Vagina (tissue), 2 donors: ENCODE results near the gene MDFI. TPM values are rescaled to one million over a fixed set of nuclear protein-coding genes. Genes with fewer than 3 reads are reported as not detected.

Source experiments
- DNase-seq, 2 donors: peaks; one replicate each; pipeline ENCODE4 v3.0.0-alpha.2; 2017; ENCODE audit errors: extremely low spot score in 2 of 2
- H3K27ac ChIP-seq: fragments of 200-600 bp; sonication (generic); one replicate; pipeline ENCODE4 v1.5.1; 2019
- H3K27me3 ChIP-seq: fragments of 200-600 bp; sonication (generic); one replicate; pipeline ENCODE4 v1.5.1; 2019
- H3K36me3 ChIP-seq, 2 donors: fragments of 200-600 bp; sonication (generic); one replicate each; pipeline ENCODE4 v1.5.1; 2017 to 2019
- H3K4me1 ChIP-seq: fragments of 200-600 bp; sonication (generic); one replicate; pipeline ENCODE4 v1.5.1; 2019
- H3K4me3 ChIP-seq, 2 donors: fragments of 200-600 bp; sonication (generic); 1 replicate in 1 of 2; 2 replicates in 1 of 2; pipeline ENCODE4 v1.5.1; 2016 to 2019
- H3K9me3 ChIP-seq: fragments of 200-600 bp; sonication (generic); one replicate; pipeline ENCODE4 v1.5.1; 2019
- CTCF ChIP-seq, 3 experiments: fragments of 450-650 bp in 2 of 3; fragments of 200-600 bp in 1 of 3; sonication (generic) in 1 of 3; IDR thresholded peaks; one replicate each; pipeline ENCODE4 v1.5.1; 2017 to 2019; ENCODE audit warnings: antibody characterized with exemption in 3 of 3, mild to moderate bottlenecking in 2 of 3, moderate library complexity in 2 of 3
- POLR2A ChIP-seq, 2 donors: fragments of 450-650 bp; IDR thresholded peaks; one replicate each; pipeline ENCODE4 v1.6.1; 2017; ENCODE audit warnings: antibody characterized with exemption in 2 of 2, mild to moderate bottlenecking in 2 of 2, moderate library complexity in 2 of 2
- POLR2AphosphoS5 ChIP-seq, 2 donors: sonication (generic); formaldehyde crosslinking; IDR thresholded peaks; one replicate each; pipeline ENCODE4 v1.9.0; 2017; ENCODE audit warnings: antibody characterized with exemption in 2 of 2, mild to moderate bottlenecking in 2 of 2, low read depth in 1 of 2; ENCODE audit not compliant: insufficient read depth in 1 of 2
- intact Hi-C: fragments of 100-400 bp; cut with DNase I; formaldehyde crosslinking; loops from one replicate; pipeline ENCODE4 v1.15.1; 2023
- total RNA-seq: library from RNA; depleted of rRNA; stranded (reverse); fragments of >200 nt; gene quantifications from one replicate; pipeline ENCODE4 v1.2.3, GENCODE V29; 2016

MDFI gene
- total RNA-seq, 1 donor from 2014 or later, result 37.3 TPM

- no peaks in the 10 kb centered on the region for H3K36me3 ChIP-seq
Measured at GRCh38 chr6:41648070-41648585, 9.9 kb downstream of the MDFI start.

GRCh38 chr6:41648921-41649320 is 10.7 kb downstream of the MDFI start:
- H3K4me1 ChIP-seq, result peaks cover 7% of the 10 kb centered on the region
- TF ChIP-seq CTCF (IDR thresholded peaks at IDR 0.05) (no peak), POLR2AphosphoS5 (IDR thresholded peaks at IDR 0.05; ENCODE audit: insufficient read depth in 1 of 2, low read depth in 1 of 2) (no peak), POLR2A (IDR thresholded peaks at IDR 0.05) (no peak)
- H3K27me3 ChIP-seq, result no peaks in the 10 kb centered on the region
- no peak overlapping the region for H3K4me3 ChIP-seq
- intact Hi-C loops, result no loop called here
- H3K9me3 ChIP-seq, result no peaks in the 10 kb centered on the region
- no peaks in the 10 kb centered on the region for H3K36me3 ChIP-seq
- DNase-seq, result no peak
- no peak overlapping the region for H3K27ac ChIP-seq

More at GRCh38 chr6:41648070-41648585, 9.9 kb downstream of the MDFI start:
- no peaks in the 10 kb centered on the region for H3K9me3 ChIP-seq
- no peak overlapping the region for H3K27ac ChIP-seq
- intact Hi-C loops, result no loop called here
- TF ChIP-seq POLR2A (IDR thresholded peaks at IDR 0.05), result no peak
- TF ChIP-seq CTCF (IDR thresholded peaks at IDR 0.05), result no peak
- TF ChIP-seq POLR2AphosphoS5 (IDR thresholded peaks at IDR 0.05; ENCODE audit: insufficient read depth in 1 of 2, low read depth in 1 of 2), result no peak
- H3K27me3 ChIP-seq, result no peaks in the 10 kb centered on the region
- no peak overlapping the region for H3K4me3 ChIP-seq
- peaks cover 7% of the 10 kb centered on the region for H3K4me1 ChIP-seq
- no peak for DNase-seq

GRCh38 chr6:41649596-41649995 is 11.3 kb downstream of the MDFI start:
- TF ChIP-seq CTCF (IDR thresholded peaks at IDR 0.05) (no peak), POLR2A (IDR thresholded peaks at IDR 0.05) (no peak), POLR2AphosphoS5 (IDR thresholded peaks at IDR 0.05; ENCODE audit: insufficient read depth in 1 of 2, low read depth in 1 of 2) (no peak)

GRCh38 chr6:41650120-41650519 is 11.9 kb downstream of the MDFI start:
- TF ChIP-seq POLR2AphosphoS5 (IDR thresholded peaks at IDR 0.05; ENCODE audit: insufficient read depth in 1 of 2, low read depth in 1 of 2), result no peak
- no peak for TF ChIP-seq CTCF (IDR thresholded peaks at IDR 0.05)
- TF ChIP-seq POLR2A (IDR thresholded peaks at IDR 0.05), result no peak
- no peaks in the 10 kb centered on the region for H3K36me3 ChIP-seq

More at GRCh38 chr6:41649596-41649995, 11.3 kb downstream of the MDFI start:
- Histone ChIP-seq H3K36me3 (no peaks in the 10 kb centered on the region), H3K4me1 (peaks cover 7% of the 10 kb centered on the region), H3K27ac (no peak overlapping the region), H3K4me3 (no peak overlapping the region), H3K27me3 (no peaks in the 10 kb centered on the region), H3K9me3 (no peaks in the 10 kb centered on the region)
- DNase-seq, result no peak
- intact Hi-C loops, result no loop called here

GRCh38 chr6:41651246-41651961 is 13.1 kb downstream of the MDFI start:
- no peak for DNase-seq
- intact Hi-C loops, result no loop called here
- Histone ChIP-seq H3K9me3 (no peaks in the 10 kb centered on the region), H3K36me3 (no peaks in the 10 kb centered on the region), H3K4me1 (peaks cover 7% of the 10 kb centered on the region), H3K27ac (no peak overlapping the region), H3K27me3 (no peaks in the 10 kb centered on the region), H3K4me3 (no peak overlapping the region)
- no peak for TF ChIP-seq POLR2A (IDR thresholded peaks at IDR 0.05)
- TF ChIP-seq POLR2AphosphoS5 (IDR thresholded peaks at IDR 0.05; ENCODE audit: insufficient read depth in 1 of 2, low read depth in 1 of 2), result no peak
- no peak for TF ChIP-seq CTCF (IDR thresholded peaks at IDR 0.05)

More at GRCh38 chr6:41650120-41650519, 11.9 kb downstream of the MDFI start:
- peaks cover 7% of the 10 kb centered on the region for H3K4me1 ChIP-seq
- H3K4me3 ChIP-seq, result no peak overlapping the region
- no peak for DNase-seq
- intact Hi-C loops, result no loop called here
- no peak overlapping the region for H3K27ac ChIP-seq
- H3K9me3 ChIP-seq, result no peaks in the 10 kb centered on the region
- no peaks in the 10 kb centered on the region for H3K27me3 ChIP-seq
